HG03175 (cell line): Measurements from ENCODE around the gene AOPEP.
"Not testable (repeated sequence)": the region's sequence is repeated elsewhere in the genome, so short reads cannot be mapped to it uniquely, and the experiment has no call there.

Source experiments
- ATAC-seq: cut with Tn5 transposase; IDR thresholded peaks from one replicate; pipeline ENCODE4 v1.9.1; 2021; ENCODE audit warnings: mild to moderate bottlenecking, moderate library complexity; ENCODE audit not compliant: unreplicated experiment

Gene AOPEP

GRCh38 chr9:94812343-94812742 lies 85.8 kb downstream of the AOPEP start:
- ATAC-seq: no peak

- ATAC-seq: no peak
These were observed 86.9 kb downstream of the AOPEP start for GRCh38 chr9:94813379-94813778.

- ATAC-seq: no peak
These were observed 91.0 kb downstream of the AOPEP start for GRCh38 chr9:94817291-94818177.

GRCh38 chr9:94818178-94818541 lies 91.7 kb downstream of the AOPEP start:
- no peak for ATAC-seq

GRCh38 chr9:94819161-94819687 lies 92.7 kb downstream of the AOPEP start:
- ATAC-seq: no peak

- peak; percentile 84 for ATAC-seq
These were observed 94.8 kb downstream of the AOPEP start for GRCh38 chr9:94821098-94821887.

GRCh38 chr9:94822273-94822672 lies 95.8 kb downstream of the AOPEP start:
- no peak for ATAC-seq

- ATAC-seq: no peak
These were observed 97.2 kb downstream of the AOPEP start for GRCh38 chr9:94823710-94824109.

- no peak for ATAC-seq
These were observed 97.9 kb downstream of the AOPEP start for GRCh38 chr9:94824411-94824810.

GRCh38 chr9:94824913-94825610 lies 98.6 kb downstream of the AOPEP start:
- ATAC-seq: no peak

- no peak for ATAC-seq
These were observed 99.1 kb downstream of the AOPEP start for GRCh38 chr9:94825611-94825958.

- ATAC-seq: no peak
These were observed 99.5 kb downstream of the AOPEP start for GRCh38 chr9:94826044-94826443.

GRCh38 chr9:94826644-94827410 lies 100.3 kb downstream of the AOPEP start:
- ATAC-seq: no peak

GRCh38 chr9:94827584-94828304 lies 101.2 kb downstream of the AOPEP start:
- no peak for ATAC-seq

- no peak for ATAC-seq
These were observed 103.0 kb downstream of the AOPEP start for GRCh38 chr9:94829380-94830070.

- ATAC-seq: not testable (repeated sequence)
These were observed 103.6 kb downstream of the AOPEP start for GRCh38 chr9:94830071-94830604.

- ATAC-seq: no peak
These were observed 107.3 kb downstream of the AOPEP start for GRCh38 chr9:94833802-94834201.

- no peak for ATAC-seq
These were observed 110.9 kb downstream of the AOPEP start for GRCh38 chr9:94837404-94837803.

GRCh38 chr9:94839398-94839797 lies 112.9 kb downstream of the AOPEP start:
- ATAC-seq: no peak
